Lung (tissue), 12 donors: Measurements from ENCODE around the gene GATA2. TPM values are rescaled to one million over a fixed set of nuclear protein-coding genes. Genes with fewer than 3 reads are reported as not detected.

ENCODE experiments used
- ATAC-seq: fragments of 200-7000 bp; cut with Tn5 transposase; one replicate; pipeline ENCODE4 v1.9.1; 2020; ENCODE audit warnings: moderate number of reproducible peaks; ENCODE audit not compliant: insufficient read depth, low FRiP score
- DNase-seq, 3 donors: peaks; one replicate each; pipeline ENCODE4 v3.0.0-alpha.2; 2013 to 2017
- H3K27ac ChIP-seq, 2 donors: one replicate each; pipeline ENCODE4 v1.5.1; 2013; ENCODE audit warnings: mild to moderate bottlenecking in 2 of 2, moderate library complexity in 2 of 2, control low read depth in 1 of 2, inconsistent platforms in 1 of 2, low read depth in 1 of 2, low read length in 1 of 2
- H3K27me3 ChIP-seq, 3 donors: one replicate each; pipeline ENCODE4 v1.5.1; 2013; ENCODE audit warnings: low read length in 2 of 3; ENCODE audit not compliant: control insufficient read depth in 3 of 3, insufficient read depth in 3 of 3
- H3K36me3 ChIP-seq, 4 donors: one replicate each; pipeline ENCODE4 v1.5.1; 2013; ENCODE audit warnings: low read length in 4 of 4, mild to moderate bottlenecking in 1 of 4, moderate library complexity in 1 of 4; ENCODE audit not compliant: control insufficient read depth in 4 of 4, insufficient read depth in 4 of 4
- H3K4me1 ChIP-seq, 5 donors: one replicate each; pipeline ENCODE4 v1.5.1; 2013; ENCODE audit warnings: low read length in 5 of 5, mild to moderate bottlenecking in 2 of 5, moderate library complexity in 1 of 5; ENCODE audit not compliant: control insufficient read depth in 5 of 5, insufficient read depth in 5 of 5
- H3K4me3 ChIP-seq: one replicate; pipeline ENCODE4 v1.5.1; 2013; ENCODE audit warnings: mild to moderate bottlenecking, control low read depth, moderate library complexity
- H3K9ac ChIP-seq, 2 donors: one replicate each; pipeline ENCODE4 v1.5.1; 2013; ENCODE audit warnings: low read length in 2 of 2, control low read depth in 1 of 2; ENCODE audit not compliant: insufficient read depth in 1 of 2
- H3K9me3 ChIP-seq, 4 donors: one replicate each; pipeline ENCODE4 v1.5.1; 2013; ENCODE audit warnings: low read length in 3 of 4, mild to moderate bottlenecking in 1 of 4, moderate library complexity in 1 of 4; ENCODE audit not compliant: control insufficient read depth in 4 of 4, insufficient read depth in 3 of 4
- CTCF ChIP-seq: IDR thresholded peaks from 2 replicates; pipeline ENCODE4 v1.5.1; 2012; ENCODE audit warnings: mild to moderate bottlenecking; ENCODE audit errors: control extremely low read depth, extremely low read depth
- WGBS, 2 donors: extraction: QIAGEN DNeasy Blood & Tissue Kit; methylation state at CpG; one replicate each; pipeline ENCODE4 v1.1.7; 2013; 5-methylcytosine and 5-hydroxymethylcytosine counted together
- polyA plus RNA-seq, 2 donors: library from polyadenylated mRNA; stranded (reverse); fragments of 200-250 nt; gene quantifications; one replicate each; pipeline ENCODE4 v1.2.1, GENCODE V29; 2013
- total RNA-seq, 2 donors: library from RNA; depleted of rRNA in 1 of 2; stranded (reverse); fragments of >200 nt in 1 of 2; gene quantifications; one replicate each; pipeline ENCODE4 v1.2.1, GENCODE V29; 2014 to 2021
- donor health status: control.
- donor health status: control.
- donor health status: Bipolar disorder and iron deficiency.
- donor health status: healthy.
- donor health status: DM: yes; HTN: yes; CAD: no.

The GATA2 gene
- total and polyA plus RNA-seq, 4 donors: 9.6 to 37.0 (median 28.7) TPM

- Histone ChIP-seq H3K27me3 (peaks cover 0 to 74% (median 73%) of the 10 kb centered on the region in 3 donors), H3K4me3 (peak overlapping the region; percentile 86), H3K27ac (peak overlapping the region in 1 of 2 donors; percentile 93), H3K36me3 (no peaks in the 10 kb centered on the region), H3K9ac (no peak overlapping the region), H3K4me1 (peaks cover 0 to 40% (median 25%) of the 10 kb centered on the region in 5 donors), H3K9me3 (no peaks in the 10 kb centered on the region)
- TF ChIP-seq CTCF: no peak
- whole genome bisulfite sequencing, 2 donors: 1 to 7% methylated on average over 19 of the region's 19 CpGs
- ATAC-seq (no peak), DNase-seq (no peak)
These were observed 1.4 kb downstream of the GATA2 start for GRCh38 chr3:128491691-128491940.

- no peak for TF ChIP-seq CTCF
- Histone ChIP-seq H3K36me3 (peaks cover 0 to under 1% (median 0%) of the 10 kb centered on the region in 4 donors), H3K27ac (peak overlapping the region in 1 of 2 donors; percentile 93), H3K9ac (no peak overlapping the region), H3K9me3 (no peaks in the 10 kb centered on the region), H3K4me3 (peak overlapping the region; percentile 86), H3K4me1 (peaks cover 0 to 39% (median 20%) of the 10 kb centered on the region in 5 donors), H3K27me3 (peaks cover 0 to 76% (median 75%) of the 10 kb centered on the region in 3 donors)
- 3 to 8% methylated on average over 23 of the region's 23 CpGs for WGBS, 2 donors
- DNase-seq (peak in 2 of 3 donors; percentile 12 to 23), ATAC-seq (no peak)
These were observed 1.9 kb downstream of the GATA2 start for GRCh38 chr3:128490915-128491690.

GRCh38 chr3:128490650-128490914 lies 2.4 kb downstream of the GATA2 start:
- H3K36me3 ChIP-seq: peaks cover 0 to 5% (median 0%) of the 10 kb centered on the region in 4 donors
- H3K27me3 ChIP-seq: peaks cover 0 to 76% (median 75%) of the 10 kb centered on the region in 3 donors
- H3K9me3 ChIP-seq: no peaks in the 10 kb centered on the region
- 5 to 10% methylated on average over 10 of the region's 10 CpGs for WGBS, 2 donors
- DNase-seq (peak in 1 of 3 donors; percentile 50), ATAC-seq (no peak)
- peaks cover 0 to 39% (median 20%) of the 10 kb centered on the region in 5 donors for H3K4me1 ChIP-seq
- no peak for TF ChIP-seq CTCF
- H3K4me3 ChIP-seq: peak overlapping the region; percentile 86
- H3K9ac ChIP-seq: no peak overlapping the region
- peak overlapping the region; percentile 65 to 93 for H3K27ac ChIP-seq
